ENCODE results near the gene PRODH.
"Not testable (repeated sequence)": the region's sequence is repeated elsewhere in the genome, so short reads cannot be mapped to it uniquely, and the experiment has no call there.

DNA sequence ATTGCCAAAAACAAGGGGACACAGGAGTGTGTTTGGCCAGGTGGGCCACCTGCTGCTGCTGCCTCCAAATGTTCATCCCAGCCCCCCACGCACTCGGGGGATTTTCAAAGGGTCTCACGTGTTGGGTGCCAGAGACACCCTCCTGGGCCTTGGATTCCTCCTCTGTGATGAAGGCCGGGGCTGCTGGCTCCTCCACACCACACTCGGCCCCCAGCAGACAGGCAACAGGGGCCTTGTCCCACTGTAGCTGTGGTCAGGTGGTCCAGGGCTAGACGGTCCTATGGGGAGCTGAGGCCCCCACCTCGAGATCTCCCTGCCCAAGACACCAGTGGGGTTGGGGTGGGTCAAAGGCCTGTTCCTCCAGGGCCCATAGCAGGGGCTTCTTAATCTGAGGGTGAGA lies 25.1 kb upstream of the PRODH start:
- not testable (repeated sequence) for TF ChIP-seq POLR2A (IDR thresholded peaks at IDR 0.05)
- TF ChIP-seq, protein P1, sequence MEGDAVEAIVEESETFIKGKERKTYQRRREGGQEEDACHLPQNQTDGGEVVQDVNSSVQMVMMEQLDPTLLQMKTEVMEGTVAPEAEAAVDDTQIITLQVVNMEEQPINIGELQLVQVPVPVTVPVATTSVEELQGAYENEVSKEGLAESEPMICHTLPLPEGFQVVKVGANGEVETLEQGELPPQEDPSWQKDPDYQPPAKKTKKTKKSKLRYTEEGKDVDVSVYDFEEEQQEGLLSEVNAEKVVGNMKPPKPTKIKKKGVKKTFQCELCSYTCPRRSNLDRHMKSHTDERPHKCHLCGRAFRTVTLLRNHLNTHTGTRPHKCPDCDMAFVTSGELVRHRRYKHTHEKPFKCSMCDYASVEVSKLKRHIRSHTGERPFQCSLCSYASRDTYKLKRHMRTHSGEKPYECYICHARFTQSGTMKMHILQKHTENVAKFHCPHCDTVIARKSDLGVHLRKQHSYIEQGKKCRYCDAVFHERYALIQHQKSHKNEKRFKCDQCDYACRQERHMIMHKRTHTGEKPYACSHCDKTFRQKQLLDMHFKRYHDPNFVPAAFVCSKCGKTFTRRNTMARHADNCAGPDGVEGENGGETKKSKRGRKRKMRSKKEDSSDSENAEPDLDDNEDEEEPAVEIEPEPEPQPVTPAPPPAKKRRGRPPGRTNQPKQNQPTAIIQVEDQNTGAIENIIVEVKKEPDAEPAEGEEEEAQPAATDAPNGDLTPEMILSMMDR (IDR thresholded peaks at IDR 0.05) = not testable (repeated sequence)

Measured in transverse colon (tissue), 3 donors.